SKM-1 treated with dmso at 0.1 percent for 144 hours (cell line): ENCODE results near the gene RYR1.
A peak's percentile ranks its signal among the peaks of the same experiment; 100 is the strongest.
"Not testable (repeated sequence)": the region's sequence is repeated elsewhere in the genome, so short reads cannot be mapped to it uniquely, and the experiment has no call there.

ENCODE experiments used
- DNase-seq: peaks from one replicate; lab custom pipeline; 2025; ENCODE audit not compliant: unreplicated experiment; lab: John Stamatoyannopoulos, UW

Gene RYR1

DNA sequence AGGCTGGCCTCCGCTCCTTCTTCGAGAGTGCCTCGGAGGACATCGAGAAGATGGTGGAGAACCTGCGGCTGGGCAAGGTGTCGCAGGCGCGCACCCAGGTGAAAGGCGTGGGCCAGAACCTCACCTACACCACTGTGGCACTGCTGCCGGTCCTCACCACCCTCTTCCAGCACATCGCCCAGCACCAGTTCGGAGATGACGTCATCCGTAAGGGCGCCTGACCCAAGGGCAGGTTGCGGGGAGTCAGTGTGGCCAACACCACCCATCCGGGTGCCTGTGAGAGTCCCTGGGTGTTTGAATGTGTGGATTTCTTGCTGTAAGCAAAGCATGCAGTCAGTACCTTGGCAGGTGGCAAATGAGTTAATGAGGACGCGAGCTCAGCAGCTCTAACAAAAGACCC is 78.8 kb downstream of the RYR1 start:
- DNase-seq = no peak

DNA sequence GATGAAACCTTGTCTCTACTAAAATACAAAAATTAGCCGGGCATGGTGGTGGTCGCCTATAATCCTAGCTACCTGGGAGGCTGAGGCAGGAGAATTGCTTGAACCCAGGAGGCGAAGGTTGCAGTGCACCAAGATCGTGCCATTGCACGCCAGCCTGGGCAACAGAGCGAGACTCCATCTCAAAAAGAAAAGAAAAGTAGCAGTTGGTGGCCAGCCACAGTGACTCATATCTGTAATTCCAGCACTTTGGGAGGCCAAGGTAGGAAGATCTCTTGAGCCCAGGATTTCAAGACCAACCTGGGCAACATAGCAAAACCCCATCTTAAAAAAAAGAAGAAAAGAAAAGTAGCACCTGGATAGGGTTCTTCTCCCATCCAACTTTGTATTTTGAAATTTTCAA is 79.7 kb downstream of the RYR1 start:
- DNase-seq = not testable (repeated sequence)

DNA sequence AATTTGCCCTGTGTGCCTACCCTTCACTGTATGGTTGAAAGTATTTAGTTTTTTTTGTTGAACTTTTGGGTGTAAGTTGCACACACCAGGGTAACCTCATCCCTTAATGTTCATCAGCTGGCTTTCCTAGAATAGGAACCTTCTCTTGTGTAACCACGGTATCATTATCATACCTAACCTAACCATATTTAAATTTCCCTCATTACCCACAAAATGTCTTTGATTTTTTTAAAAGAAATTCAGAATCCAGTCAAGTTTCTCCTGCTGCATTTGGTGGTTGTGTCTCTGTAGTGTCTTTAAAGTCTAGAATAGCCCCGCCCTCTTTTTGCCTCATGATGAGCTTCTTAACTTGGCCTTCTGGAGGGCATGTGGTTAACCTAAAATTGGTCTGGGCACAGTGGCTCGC is 80.3 kb downstream of the RYR1 start:
- DNase-seq = no peak

DNA sequence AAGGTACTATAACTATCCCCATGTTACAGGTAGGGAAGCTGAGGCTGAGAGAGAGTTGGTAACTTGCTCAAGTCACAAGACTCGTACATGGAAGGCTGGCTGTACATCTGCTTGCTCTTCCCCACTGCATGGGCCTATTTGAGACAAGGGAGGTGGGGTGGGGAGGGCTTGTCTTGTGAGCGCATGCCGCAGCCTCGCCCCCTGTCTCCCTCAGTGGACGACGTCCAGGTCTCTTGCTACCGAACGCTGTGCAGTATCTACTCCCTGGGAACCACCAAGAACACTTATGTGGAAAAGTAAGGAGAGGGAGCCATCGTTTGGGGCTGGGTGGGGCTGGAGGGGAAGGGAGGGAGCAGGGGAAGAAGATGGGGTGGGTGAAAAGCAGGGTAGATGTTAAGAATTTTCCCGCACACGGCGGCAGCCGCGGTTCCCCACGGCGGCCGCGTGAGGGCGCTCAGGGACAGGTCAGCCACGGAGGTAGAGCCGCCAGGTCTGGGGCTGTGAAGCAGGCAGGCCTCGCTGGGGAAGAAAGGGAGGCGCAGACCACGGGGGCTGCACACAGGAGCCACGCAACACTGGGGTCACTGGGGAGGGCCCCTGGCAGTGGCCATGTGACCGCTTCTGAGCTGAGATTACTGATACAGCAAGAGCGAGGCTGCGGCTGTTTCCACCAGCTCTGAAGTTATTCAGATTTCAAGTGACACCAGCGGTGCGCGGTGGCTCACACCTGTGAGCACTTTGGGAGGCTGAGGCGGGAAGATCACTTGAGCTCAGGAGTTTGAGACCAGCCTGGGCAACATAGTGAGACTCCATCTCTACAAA is 81.5 kb downstream of the RYR1 start:
- DNase-seq = peak; percentile 61

DNA sequence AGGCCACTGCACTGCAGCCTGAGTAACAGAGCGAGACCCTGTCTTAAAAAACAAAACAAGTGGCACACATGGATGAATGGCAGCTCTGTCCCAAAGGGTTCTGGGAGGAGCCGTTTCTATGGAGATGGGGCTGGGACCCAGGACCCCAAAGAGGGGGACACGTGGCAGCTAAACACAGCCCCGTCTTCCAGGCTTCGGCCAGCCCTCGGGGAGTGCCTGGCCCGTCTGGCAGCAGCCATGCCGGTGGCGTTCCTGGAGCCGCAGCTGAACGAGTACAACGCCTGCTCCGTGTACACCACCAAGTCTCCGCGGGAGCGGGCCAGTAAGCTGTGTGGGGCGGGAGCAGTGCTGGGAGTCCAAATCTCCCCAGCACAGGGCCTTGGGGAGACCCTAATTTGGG is 82.4 kb downstream of the RYR1 start:
- DNase-seq = no peak

DNA sequence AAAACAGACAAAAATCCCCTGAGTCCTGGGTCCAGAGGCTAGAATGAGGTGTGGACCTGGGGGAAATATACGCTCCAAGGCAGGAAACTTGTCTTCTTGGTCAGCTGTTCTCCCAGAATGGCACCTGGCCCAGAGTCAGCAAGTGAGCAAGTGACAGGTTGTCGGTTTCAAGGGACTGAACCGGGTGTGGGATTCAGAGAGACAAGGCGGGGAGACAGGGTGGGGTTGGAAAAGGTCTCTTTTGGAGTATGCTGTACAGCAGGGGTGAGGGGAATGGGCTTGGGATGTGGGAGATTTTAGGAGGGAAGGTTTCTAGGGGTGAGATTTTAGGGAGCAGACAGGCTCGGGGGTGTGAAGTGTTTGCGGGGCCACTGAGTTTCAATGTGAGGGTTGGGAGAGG is 83.3 kb downstream of the RYR1 start:
- no peak for DNase-seq

DNA sequence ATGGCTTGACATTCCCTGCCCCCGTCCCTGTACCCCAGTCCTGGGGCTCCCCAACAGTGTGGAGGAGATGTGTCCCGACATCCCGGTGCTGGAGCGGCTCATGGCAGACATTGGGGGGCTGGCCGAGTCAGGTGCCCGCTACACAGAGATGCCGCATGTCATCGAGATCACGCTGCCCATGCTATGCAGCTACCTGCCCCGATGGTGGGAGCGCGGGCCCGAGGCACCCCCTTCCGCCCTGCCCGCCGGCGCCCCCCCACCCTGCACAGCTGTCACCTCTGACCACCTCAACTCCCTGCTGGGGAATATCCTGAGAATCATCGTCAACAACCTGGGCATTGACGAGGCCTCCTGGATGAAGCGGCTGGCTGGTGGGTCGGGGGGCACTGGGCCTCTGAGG is 83.8 kb downstream of the RYR1 start:
- no peak for DNase-seq

DNA sequence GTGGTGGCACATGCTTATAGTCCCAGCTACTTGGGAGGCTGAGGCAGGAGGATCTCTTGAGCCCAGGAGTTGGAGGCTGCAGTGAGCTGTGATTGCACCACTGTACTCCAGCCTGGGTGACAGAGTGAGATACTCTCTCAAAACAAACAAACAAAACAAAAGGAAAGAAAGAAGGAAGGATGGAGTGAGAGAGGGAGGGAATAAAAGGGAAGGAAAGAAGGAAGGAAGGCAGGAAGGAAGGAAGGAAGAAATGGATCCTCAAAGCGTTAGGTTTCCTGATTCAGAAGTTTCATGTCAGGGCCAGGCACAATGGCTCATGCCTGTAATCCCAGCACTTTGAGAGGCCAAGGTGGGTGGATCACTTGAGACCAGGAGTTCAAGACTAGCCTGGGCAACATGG is 84.5 kb downstream of the RYR1 start:
- DNase-seq = not testable (repeated sequence)

DNA sequence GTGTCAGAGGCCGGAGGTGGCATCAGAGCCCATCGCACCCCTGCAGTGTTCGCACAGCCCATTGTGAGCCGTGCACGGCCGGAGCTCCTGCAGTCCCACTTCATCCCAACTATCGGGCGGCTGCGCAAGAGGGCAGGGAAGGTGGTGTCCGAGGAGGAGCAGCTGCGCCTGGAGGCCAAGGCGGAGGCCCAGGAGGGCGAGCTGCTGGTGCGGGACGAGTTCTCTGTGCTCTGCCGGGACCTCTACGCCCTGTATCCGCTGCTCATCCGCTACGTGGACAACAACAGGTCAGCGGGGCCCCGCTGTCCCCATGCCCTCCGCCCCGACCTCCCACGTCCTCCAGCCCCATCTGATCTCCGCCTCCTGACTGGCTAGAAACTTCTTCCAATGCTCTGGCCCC is 85.7 kb downstream of the RYR1 start:
- no peak for DNase-seq

DNA sequence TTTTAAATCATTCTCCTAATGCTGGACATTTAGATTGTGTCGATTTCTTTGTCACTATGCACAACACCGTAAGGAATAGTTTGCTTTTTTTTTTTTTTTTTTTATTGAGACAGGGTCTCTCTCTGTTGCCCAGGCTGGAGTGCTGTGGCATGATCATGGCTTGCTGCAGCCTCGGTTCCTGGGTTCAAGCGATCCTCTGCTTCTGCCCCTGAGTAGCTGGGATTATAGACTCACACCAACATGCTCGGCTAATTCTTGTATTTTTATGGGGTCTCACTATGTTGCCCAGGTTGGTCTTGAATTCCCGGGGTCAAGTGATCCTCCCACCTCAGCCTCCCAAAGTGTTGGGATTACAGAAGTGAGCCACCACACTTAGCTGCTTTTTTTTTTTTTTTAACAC is 86.5 kb downstream of the RYR1 start:
- DNase-seq = no peak

DNA sequence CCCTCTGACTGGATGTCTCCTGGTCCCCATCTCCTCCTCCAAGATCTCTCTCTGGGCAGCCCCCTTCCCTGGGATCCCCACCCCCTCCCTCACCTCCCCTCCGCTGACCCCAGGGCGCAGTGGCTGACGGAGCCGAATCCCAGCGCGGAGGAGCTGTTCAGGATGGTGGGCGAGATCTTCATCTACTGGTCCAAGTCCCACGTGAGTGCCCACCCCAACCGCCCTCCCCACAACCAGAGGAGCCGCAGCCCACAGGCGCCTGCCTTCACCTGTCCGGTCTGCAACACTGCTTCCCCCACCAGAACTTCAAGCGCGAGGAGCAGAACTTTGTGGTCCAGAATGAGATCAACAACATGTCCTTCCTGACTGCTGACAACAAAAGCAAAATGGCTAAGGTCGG is 89.4 kb downstream of the RYR1 start:
- DNase-seq = no peak

DNA sequence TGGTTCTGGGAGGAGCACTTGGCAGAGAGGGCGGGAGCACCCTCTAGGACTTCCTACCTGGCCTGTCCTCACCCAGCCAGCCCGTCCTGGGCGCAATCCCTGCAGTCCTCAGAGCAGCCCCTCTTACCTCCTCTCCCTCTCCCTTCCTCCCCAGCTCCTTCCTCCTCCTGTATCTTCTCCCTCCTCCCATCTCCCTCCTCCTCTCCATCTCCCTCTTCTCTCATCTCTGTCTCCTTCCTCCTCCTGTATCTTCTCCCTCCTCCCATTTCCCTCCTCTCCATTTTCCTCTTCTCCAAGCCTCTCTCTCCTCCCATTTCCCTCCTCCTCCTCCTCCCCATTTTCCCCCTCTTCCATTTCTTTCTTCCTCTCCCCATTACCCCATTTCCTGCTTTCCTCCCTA is 89.8 kb downstream of the RYR1 start:
- no peak for DNase-seq

DNA sequence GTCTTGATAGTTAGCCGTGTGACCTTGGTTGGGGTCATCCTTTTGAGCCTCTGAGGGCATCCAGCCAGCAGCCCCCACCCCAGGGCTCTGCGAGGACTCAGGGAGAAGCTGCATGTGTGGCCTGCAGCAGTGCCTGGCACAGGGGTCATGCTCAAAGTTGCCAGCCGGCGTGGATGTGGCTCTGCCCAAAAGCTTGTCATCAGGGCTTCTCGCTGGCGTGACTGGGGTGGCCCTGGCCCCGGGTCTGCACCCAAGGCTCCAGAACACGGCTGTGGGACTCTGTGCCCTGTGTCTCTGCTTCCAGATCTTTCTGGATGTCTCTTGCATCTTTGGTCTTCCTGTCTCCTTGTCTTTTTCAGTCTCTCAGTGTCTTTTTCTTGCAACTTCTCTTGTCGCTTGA is 90.9 kb downstream of the RYR1 start:
- no peak for DNase-seq

DNA sequence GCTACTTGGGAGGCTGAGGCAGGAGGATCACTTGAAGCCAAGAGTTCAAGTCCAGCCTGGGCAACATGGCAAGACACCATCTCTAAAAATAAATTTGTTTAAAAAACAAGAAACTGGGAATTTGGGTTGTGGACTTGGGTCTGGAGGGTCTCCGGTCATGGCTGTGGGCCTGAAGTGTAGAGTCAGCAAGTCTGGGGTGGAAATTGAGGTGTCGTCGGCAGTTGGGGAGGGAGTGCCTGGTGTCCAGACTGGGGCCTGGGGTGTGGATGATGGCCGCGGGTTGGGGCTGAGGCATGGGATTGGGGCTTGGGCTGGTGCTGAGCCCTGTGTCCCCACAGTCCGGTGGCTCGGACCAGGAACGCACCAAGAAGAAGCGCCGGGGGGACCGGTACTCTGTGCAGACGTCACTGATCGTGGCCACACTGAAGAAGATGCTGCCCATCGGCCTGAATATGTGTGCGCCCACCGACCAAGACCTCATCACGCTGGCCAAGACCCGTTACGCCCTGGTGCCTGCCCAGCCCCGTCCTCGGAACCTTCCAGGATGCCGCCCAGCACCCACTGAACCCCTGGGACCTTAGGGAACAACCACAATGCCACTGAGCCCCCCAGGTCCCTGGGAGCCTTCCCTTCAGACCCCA is 91.6 kb downstream of the RYR1 start:
- DNase-seq = no peak

DNA sequence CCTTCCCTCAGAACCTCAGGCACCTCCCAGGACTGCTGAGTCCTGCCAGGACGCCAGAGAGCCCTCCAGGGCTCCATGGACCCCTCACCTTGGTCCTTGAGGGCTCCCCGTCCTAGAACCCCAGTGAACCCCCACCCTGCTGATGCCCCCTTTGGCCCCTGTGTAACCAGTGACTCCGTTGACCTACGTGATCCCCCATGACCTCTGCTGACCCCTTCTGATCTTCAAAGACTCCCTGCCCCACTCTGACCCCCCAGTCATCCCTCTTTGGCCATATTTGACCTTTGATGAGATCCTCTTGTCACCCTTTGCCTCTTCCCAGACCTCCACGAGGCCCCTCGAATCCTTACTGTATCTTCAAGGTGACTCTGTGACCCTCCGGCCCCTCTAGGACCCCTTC is 92.9 kb downstream of the RYR1 start:
- DNase-seq = no peak

DNA sequence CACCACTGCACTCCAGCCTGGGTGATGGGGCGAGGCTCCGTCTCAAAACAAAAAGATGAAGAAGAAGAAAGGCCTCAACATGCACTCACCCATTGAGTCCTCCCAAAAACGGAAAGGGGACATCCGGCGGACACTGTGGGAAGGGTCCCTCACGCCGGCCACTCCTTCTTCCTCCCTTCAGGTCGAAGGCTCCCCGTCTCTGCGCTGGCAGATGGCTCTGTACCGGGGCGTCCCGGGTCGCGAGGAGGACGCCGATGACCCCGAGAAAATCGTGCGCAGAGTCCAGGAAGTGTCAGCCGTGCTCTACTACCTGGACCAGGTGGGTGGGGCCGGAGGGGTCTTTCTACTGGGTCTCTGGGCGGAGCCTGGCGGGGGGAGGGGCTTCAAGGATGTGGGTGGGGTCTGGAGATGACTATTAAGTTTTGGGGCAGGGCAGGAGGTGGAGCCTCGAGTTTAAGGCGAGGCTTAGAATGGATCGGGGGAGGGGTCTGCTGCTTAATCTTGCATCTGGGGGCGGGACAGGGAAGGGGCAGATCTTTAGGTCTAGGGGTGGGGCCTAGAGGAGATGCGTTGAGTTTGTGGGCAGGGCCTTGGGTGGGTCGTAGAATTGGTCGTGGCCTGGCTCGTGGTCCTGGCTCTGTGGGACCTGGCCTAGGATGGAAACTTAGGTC is 94.1 kb downstream of the RYR1 start:
- no peak for DNase-seq

DNA sequence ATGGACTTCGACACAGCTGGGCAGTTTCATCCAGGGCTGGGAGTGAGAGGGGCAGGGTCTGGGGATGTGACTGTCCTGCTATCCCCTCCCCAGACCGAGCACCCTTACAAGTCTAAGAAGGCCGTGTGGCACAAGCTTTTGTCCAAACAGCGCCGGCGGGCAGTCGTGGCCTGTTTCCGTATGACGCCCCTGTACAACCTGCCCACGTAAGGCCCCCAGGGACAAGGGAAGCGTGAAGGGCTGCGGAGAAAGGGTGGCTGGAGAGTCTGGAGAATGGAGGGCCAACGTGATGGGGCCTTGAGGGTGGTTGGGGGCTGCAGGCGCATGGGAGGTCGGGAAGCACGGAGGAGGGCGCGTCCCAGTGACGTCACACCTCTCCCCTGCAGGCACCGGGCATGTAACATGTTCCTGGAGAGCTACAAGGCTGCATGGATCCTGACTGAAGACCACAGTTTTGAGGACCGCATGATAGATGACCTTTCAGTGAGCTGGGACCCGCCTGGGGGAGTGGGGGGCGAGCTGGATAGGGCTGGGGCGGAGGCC is 94.8 kb downstream of the RYR1 start:
- DNase-seq = no peak

DNA sequence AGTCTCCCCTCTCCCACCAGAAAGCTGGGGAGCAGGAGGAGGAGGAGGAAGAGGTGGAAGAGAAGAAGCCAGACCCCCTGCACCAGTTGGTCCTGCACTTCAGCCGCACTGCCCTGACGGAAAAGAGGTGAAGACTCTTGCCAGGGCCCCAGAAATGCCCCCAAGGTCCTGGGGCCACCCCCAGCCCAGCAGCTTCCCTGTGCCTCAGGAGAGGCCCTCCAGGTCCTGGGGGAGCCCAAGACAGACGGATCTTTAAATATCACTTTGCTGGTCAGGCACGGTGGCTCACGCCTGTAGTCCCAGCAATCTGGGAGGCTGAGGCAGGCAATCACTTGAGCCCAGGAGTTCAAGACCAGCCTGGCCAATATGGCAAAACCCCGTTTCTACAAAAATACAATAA is 95.4 kb downstream of the RYR1 start:
- DNase-seq = no peak

DNA sequence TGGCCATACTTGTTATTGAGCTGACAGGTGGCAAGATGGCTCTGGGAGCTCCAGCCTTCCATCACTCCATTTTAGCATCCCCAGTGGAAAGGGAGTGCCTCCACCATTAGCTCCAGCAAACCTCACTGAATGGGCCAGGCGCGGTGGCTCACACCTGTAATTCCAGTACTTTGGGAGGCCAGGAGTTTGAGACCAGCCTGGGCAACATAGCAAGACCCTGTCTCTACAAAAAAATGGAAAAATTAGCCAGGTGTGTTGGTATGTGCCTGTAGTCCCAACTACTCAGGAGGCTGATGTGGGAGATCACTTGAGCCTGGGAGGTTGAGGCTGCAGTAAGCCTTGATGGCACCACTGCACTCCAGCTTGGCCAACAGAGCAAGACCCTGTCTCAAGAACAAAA is 98.0 kb downstream of the RYR1 start:
- DNase-seq = no peak

DNA sequence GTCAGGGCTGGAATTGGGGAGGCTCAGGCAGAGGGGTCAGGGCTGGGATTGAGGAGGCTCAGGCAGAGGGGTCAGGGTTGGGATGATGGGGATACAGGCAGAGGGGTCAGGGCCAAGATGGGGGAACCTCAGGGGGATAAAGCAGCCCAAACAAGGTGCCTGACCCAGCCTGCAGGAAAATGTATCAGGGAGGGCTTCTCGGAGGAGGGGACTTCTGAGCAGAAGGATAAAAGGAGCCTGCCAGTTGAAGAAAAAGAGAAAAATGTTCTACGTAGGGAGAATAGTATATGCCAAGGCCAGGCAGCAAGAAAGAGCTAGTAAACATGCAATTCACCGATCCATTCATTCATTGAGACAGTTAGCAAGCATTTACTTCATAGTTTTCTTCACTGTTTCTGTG is 99.4 kb downstream of the RYR1 start:
- no peak for DNase-seq

DNA sequence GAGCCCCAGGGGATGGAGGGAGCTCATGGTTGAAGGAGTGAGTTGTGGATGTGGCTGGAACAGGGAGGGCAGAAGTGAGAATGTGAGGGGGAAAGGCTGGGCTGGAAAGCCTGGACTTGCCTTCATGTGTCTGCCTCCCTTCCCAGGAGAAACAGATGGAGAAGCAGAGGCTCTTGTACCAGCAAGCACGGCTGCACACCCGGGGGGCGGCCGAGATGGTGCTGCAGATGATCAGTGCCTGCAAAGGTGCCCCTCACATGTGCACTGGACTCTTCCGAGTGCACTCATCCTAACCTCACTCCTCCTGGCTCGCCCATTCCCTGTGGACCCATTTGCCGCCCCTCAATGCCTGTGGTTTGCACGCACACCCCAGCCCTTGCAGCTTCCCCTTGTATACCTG is 101.1 kb downstream of the RYR1 start:
- no peak for DNase-seq

DNA sequence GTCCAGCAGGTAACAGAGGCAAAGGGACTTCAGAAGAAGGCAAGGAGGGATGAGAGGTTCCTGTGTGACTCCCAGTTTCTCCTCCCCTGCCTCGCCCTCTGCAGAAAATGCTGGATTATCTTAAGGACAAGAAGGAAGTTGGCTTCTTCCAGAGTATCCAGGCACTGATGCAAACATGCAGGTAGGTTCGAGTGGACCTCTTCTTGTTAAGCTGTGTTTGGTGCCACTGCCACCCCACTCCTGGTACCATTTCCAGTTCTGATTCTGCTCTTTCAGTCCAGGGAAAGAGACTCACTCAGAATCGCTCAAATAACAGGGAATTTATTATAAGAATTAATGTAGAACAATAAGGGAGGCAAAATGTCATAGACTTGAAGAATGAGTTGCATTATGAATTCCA is 101.7 kb downstream of the RYR1 start:
- no peak for DNase-seq
